ENCODE measurements around the gene CDCP1.

The CDCP1 gene

GRCh38 chr3:45062697-45063070 lies 83.5 kb downstream of the CDCP1 start:
- Histone ChIP-seq H2AFZ (ENCODE audit: low read length) (no peak overlapping the region), H4K20me1 (ENCODE audit: insufficient read depth, low read length) (no peaks in the 10 kb centered on the region), H3K36me3 (ENCODE audit: insufficient read depth, low read length) (no peaks in the 10 kb centered on the region), H3K9me3 (ENCODE audit: low read length) (no peaks in the 10 kb centered on the region), H3K27ac (ENCODE audit: low read depth, low read length, poor library complexity, severe bottlenecking) (no peak overlapping the region), H3K9ac (ENCODE audit: low read length) (no peak overlapping the region), H3K27me3 (ENCODE audit: insufficient read depth, low read length) (no peaks in the 10 kb centered on the region), H3F3A (ENCODE audit: insufficient read depth, low read length) (no peaks in the 10 kb centered on the region), H3K4me3 (ENCODE audit: low read depth, low read length, poor library complexity, severe bottlenecking) (no peak overlapping the region), H3K79me2 (ENCODE audit: insufficient read depth, low read length) (no peaks in the 10 kb centered on the region), H3K4me2 (ENCODE audit: low read length) (no peak overlapping the region), H3K9me2 (ENCODE audit: low read depth, low read length) (no peaks in the 10 kb centered on the region), H3K4me1 (ENCODE audit: insufficient read depth, low read length, severe bottlenecking) (no peaks in the 10 kb centered on the region)
- TF ChIP-seq CTCF (IDR thresholded peaks at IDR 0.05; ENCODE audit: low read length): no peak
- TF ChIP-seq EZH2 (IDR thresholded peaks at IDR 0.05; ENCODE audit: borderline replicate concordance, low read length): no peak

- no peaks in the 10 kb centered on the region for H3K36me3 ChIP-seq (ENCODE audit: insufficient read depth, low read length)
- H3K9me3 ChIP-seq (ENCODE audit: low read length): no peaks in the 10 kb centered on the region
- H3K79me2 ChIP-seq (ENCODE audit: insufficient read depth, low read length): no peaks in the 10 kb centered on the region
- no peaks in the 10 kb centered on the region for H3F3A ChIP-seq (ENCODE audit: insufficient read depth, low read length)
- H3K4me3 ChIP-seq (ENCODE audit: low read depth, low read length, poor library complexity, severe bottlenecking): no peak overlapping the region
- no peak overlapping the region for H3K27ac ChIP-seq (ENCODE audit: low read depth, low read length, poor library complexity, severe bottlenecking)
- H4K20me1 ChIP-seq (ENCODE audit: insufficient read depth, low read length): no peaks in the 10 kb centered on the region
- H3K27me3 ChIP-seq (ENCODE audit: insufficient read depth, low read length): no peaks in the 10 kb centered on the region
- no peak overlapping the region for H3K9ac ChIP-seq (ENCODE audit: low read length)
- H3K4me1 ChIP-seq (ENCODE audit: insufficient read depth, low read length, severe bottlenecking): no peaks in the 10 kb centered on the region
- H3K9me2 ChIP-seq (ENCODE audit: low read depth, low read length): no peaks in the 10 kb centered on the region
- TF ChIP-seq EZH2 (IDR thresholded peaks at IDR 0.05; ENCODE audit: borderline replicate concordance, low read length) (no peak), CTCF (IDR thresholded peaks at IDR 0.05; ENCODE audit: low read length) (no peak)
- H3K4me2 ChIP-seq (ENCODE audit: low read length): no peak overlapping the region
- no peak overlapping the region for H2AFZ ChIP-seq (ENCODE audit: low read length)
Measured at GRCh38 chr3:45060165-45060892, 85.8 kb downstream of the CDCP1 start.

- no peaks in the 10 kb centered on the region for H3F3A ChIP-seq (ENCODE audit: insufficient read depth, low read length)
- H3K27me3 ChIP-seq (ENCODE audit: insufficient read depth, low read length): no peaks in the 10 kb centered on the region
- H2AFZ ChIP-seq (ENCODE audit: low read length): no peak overlapping the region
- H3K4me2 ChIP-seq (ENCODE audit: low read length): no peak overlapping the region
- H3K27ac ChIP-seq (ENCODE audit: low read depth, low read length, poor library complexity, severe bottlenecking): no peak overlapping the region
- H3K79me2 ChIP-seq (ENCODE audit: insufficient read depth, low read length): no peaks in the 10 kb centered on the region
- TF ChIP-seq EZH2 (IDR thresholded peaks at IDR 0.05; ENCODE audit: borderline replicate concordance, low read length) (no peak), CTCF (IDR thresholded peaks at IDR 0.05; ENCODE audit: low read length) (no peak)
- no peaks in the 10 kb centered on the region for H3K4me1 ChIP-seq (ENCODE audit: insufficient read depth, low read length, severe bottlenecking)
- H3K9me3 ChIP-seq (ENCODE audit: low read length): no peaks in the 10 kb centered on the region
- H3K9me2 ChIP-seq (ENCODE audit: low read depth, low read length): no peaks in the 10 kb centered on the region
- no peaks in the 10 kb centered on the region for H3K36me3 ChIP-seq (ENCODE audit: insufficient read depth, low read length)
- no peak overlapping the region for H3K9ac ChIP-seq (ENCODE audit: low read length)
- H3K4me3 ChIP-seq (ENCODE audit: low read depth, low read length, poor library complexity, severe bottlenecking): no peak overlapping the region
- H4K20me1 ChIP-seq (ENCODE audit: insufficient read depth, low read length): no peaks in the 10 kb centered on the region
Measured at GRCh38 chr3:45059132-45059531, 87.0 kb downstream of the CDCP1 start.
